HepG2 (cell line): Measurements from ENCODE around the gene IL32. TPM values are rescaled to one million over a fixed set of nuclear protein-coding genes. Genes with fewer than 3 reads are reported as not detected.

ENCODE experiments used
- ARID2 ChIP-seq: sonication (generic); formaldehyde crosslinking; IDR thresholded peaks from 2 replicates; pipeline ENCODE4 v1.8.1; 2022; ENCODE audit warnings: mild to moderate bottlenecking, missing genetic modification reagents, borderline replicate concordance
- ARID5B ChIP-seq: IDR thresholded peaks from 2 replicates; pipeline ENCODE4 v1.4.0; 2020; ENCODE audit warnings: mild to moderate bottlenecking, missing genetic modification reagents
- HHEX ChIP-seq: IDR thresholded peaks from 2 replicates; pipeline ENCODE4 v1.6.1; 2016; ENCODE audit warnings: control low read depth
- KAT7 ChIP-seq: IDR thresholded peaks from 2 replicates; pipeline ENCODE4 v1.6.1; 2018; ENCODE audit warnings: borderline replicate concordance, missing compliant biosample characterization
- MED13 ChIP-seq: sonication (generic); formaldehyde crosslinking; IDR thresholded peaks from 2 replicates; pipeline ENCODE4 v1.5.0; 2020; ENCODE audit warnings: missing genetic modification reagents
- MXI1 ChIP-seq: IDR thresholded peaks from 3 replicates; pipeline ENCODE4 v1.6.1; 2012; ENCODE audit warnings: low read depth, low read length, inconsistent platforms, borderline replicate concordance
- RARG ChIP-seq: sonication (generic); formaldehyde crosslinking; IDR thresholded peaks from 2 replicates; pipeline ENCODE4 v1.4.0; 2020; ENCODE audit warnings: low read depth, mild to moderate bottlenecking, missing genetic modification reagents
- RBAK ChIP-seq: sonication (generic); formaldehyde crosslinking; IDR thresholded peaks from 2 replicates; pipeline ENCODE4 v1.5.1; 2020; ENCODE audit warnings: mild to moderate bottlenecking, missing genetic modification reagents
- RBFOX2 ChIP-seq: fragments of 200-400 bp; formaldehyde crosslinking; IDR thresholded peaks from 2 replicates; pipeline ENCODE4 v1.6.1; 2017; ENCODE audit warnings: low read depth, mild to moderate bottlenecking, low read length
- STAG1 ChIP-seq: sonication (generic); formaldehyde crosslinking; IDR thresholded peaks from 2 replicates; pipeline ENCODE4 v1.4.0; 2020; ENCODE audit warnings: missing genetic modification reagents
- TFDP2 ChIP-seq: sonication (generic); formaldehyde crosslinking; IDR thresholded peaks from 2 replicates; pipeline ENCODE4 v1.4.0; 2020; ENCODE audit warnings: missing genetic modification reagents
- ZFAT ChIP-seq: sonication (generic); formaldehyde crosslinking; conservative IDR thresholded peaks from 2 replicates; pipeline ENCODE4 v1.8.1; 2023; ENCODE audit warnings: missing genetic modification reagents, inconsistent platforms
- ZNF646 ChIP-seq: sonication (generic); formaldehyde crosslinking; IDR thresholded peaks from 2 replicates; pipeline ENCODE4 v1.9.0; 2021; ENCODE audit warnings: mild to moderate bottlenecking, missing genetic modification reagents
- ZNF749 ChIP-seq: sonication (generic); formaldehyde crosslinking; IDR thresholded peaks from 2 replicates; pipeline ENCODE4 v1.8.0; 2022; ENCODE audit warnings: mild to moderate bottlenecking, missing genetic modification reagents, moderate library complexity, borderline replicate concordance
- ZXDC ChIP-seq: sonication (generic); formaldehyde crosslinking; IDR thresholded peaks from 2 replicates; pipeline ENCODE4 v1.5.0; 2020; ENCODE audit warnings: mild to moderate bottlenecking, missing genetic modification reagents
- polyA plus RNA-seq, 8 experiments: library from polyadenylated mRNA; depleted of rRNA in 3 of 8; stranded (reverse) in 7 of 8; unstranded in 1 of 8; fragments of >200 nt; fragmentation: Illumina TruSeq in 4 of 8; extraction: Trizol in 4 of 8; gene quantifications; 2 replicates each; pipeline versions ENCODE4 v1.2.1 to v1.2.3, GENCODE V29; 2011 to 2016; ENCODE audit warnings: low read depth in 4 of 8, missing spikeins in 1 of 8, mixed read lengths in 1 of 8; ENCODE audit not compliant: insufficient read depth in 1 of 8
- total RNA-seq, 5 experiments: library from RNA; depleted of rRNA; stranded (reverse); fragments of >200 nt; fragmentation: Illumina TruSeq; extraction: Trizol; gene quantifications; 2 replicates each; pipeline ENCODE4 v1.2.3, GENCODE V29; 2016; ENCODE audit warnings: low read depth in 1 of 5

The IL32 gene
- total and polyA plus RNA-seq, 2 of the 13 experiments (the other 11 are each of a cell fraction or from before 2014, with no cell fraction given): 115 to 165 TPM

- TF ChIP-seq ARID5B (CRISPR knock-in tag) (0 out of 2 replicates have a peak, but pooled peaks have one; percentile 16), ZXDC (CRISPR knock-in tag) (no peak), MXI1 (no peak), KAT7 (CRISPR knock-in tag) (no peak), MED13 (CRISPR knock-in tag) (no peak), HHEX (CRISPR knock-in tag) (no peak), ARID2 (CRISPR knock-in tag) (no peak), RARG (CRISPR knock-in tag) (no peak), ZNF749 (no peak), RBAK (CRISPR knock-in tag) (no peak), TFDP2 (CRISPR knock-in tag) (no peak), ZNF646 (CRISPR knock-in tag) (no peak), RBFOX2 (0 out of 2 replicates have a peak, but pooled peaks have one; percentile 56), STAG1 (CRISPR knock-in tag) (peak; percentile 37; the same call in 1 of the 2 replicates), ZFAT (no peak)
These were observed 47.5 kb upstream of the IL32 start, which contains the start of gene CLDN6 (continued) for GRCh38 chr16:3017794-3018506.
